Measurements from ENCODE around the gene DDX1. TPM values are rescaled to one million over a fixed set of nuclear protein-coding genes. Genes with fewer than 3 reads are reported as not detected.

Gene DDX1
- total and polyA plus RNA-seq, 9 of the 15 experiments (the other 6 are each of a cell fraction or from before 2014, with no cell fraction given): 116 to 277 (median 232) TPM

DNA sequence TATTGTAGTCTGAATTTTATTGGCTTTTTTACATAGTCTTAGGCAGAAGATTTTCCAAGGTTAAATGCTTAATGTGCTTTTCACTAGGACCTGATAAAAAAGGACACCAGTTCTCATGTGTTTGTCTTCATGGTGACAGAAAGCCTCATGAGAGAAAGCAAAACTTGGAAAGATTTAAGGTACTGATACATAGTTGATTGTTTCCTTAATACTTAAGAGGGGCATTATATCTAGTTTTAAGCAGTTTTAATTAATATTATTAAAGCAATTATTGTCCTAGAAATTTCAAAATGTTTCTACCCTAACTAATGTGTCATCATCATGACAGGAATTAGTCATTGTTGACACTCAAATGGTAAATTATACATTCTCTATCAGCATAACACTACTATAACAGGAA, 35.3 kb downstream of the DDX1 start (continued):
- no peak for TF ChIP-seq LCOR (CRISPR knock-in tag; IDR thresholded peaks at IDR 0.05)
- TF ChIP-seq CXXC5 (CRISPR knock-in tag; IDR thresholded peaks at IDR 0.05): no peak
- TF ChIP-seq MED1 (CRISPR knock-in tag; IDR thresholded peaks at IDR 0.05; ENCODE audit: borderline replicate concordance): no peak
- no peak for TF ChIP-seq MECOM (CRISPR knock-in tag; IDR thresholded peaks at IDR 0.05)

DNA sequence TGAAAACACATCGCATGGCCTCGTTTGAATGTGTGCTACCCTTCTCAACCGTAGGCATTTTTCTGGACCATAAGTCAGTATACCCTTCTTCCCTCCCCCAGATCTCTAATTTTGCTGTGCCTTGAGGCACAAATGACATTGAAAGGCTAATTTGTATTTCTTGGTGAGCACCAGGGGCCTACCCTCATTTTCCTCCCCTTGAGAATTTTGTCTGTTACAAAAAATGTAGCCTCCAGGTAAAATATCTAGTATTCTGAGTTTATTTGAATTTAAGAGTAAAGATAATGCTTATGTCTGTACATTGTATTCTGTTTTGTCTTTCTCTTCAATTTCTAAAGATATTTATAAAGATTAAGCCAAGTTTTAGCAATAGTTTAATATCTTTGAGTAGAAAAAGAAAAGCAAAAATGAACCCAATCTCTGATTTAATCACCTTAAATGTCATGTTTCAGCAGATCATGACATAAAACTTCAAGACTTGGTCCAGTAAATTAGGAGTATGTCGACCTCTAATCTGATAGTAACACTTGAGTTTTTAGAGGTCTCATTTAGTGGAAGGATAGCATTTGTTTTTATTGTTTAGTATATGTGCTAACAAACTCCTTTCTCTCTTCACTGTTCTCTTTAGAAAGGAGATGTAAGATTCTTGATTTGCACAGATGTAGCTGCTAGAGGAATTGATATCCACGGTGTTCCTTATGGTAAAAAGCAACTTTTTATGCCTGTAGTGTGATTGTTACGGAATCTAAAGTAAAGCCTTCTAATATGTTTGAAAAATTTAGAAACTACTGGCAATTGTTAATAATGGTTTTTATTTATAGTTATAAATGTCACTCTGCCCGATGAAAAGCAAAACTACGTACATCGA, 36.4 kb downstream of the DDX1 start:
- no peak overlapping the region for H3K9ac ChIP-seq (ENCODE audit: insufficient read depth in 1 of 2, low read depth in 2 of 2, low read length in 2 of 2)
- intact Hi-C loops (cut with micrococcal nuclease) (no loop called here), in situ Hi-C loops (cut with MboI) (no loop called here)
- no peaks in the 10 kb centered on the region for H3K27me3 ChIP-seq (ENCODE audit: control insufficient read depth in 2 of 2, insufficient read depth in 2 of 2, low read length in 2 of 2)
- DNase-seq (ENCODE audit: extremely low read depth in 1 of 4, low spot score in 3 of 4) (no peak), FAIRE-seq (no peak), ATAC-seq (no peak)
- WGBS (ENCODE audit: insufficient coverage, low coverage, missing lambda C conversion rate): 90% methylated on average over 9 of the region's 9 CpGs
- no TSS peak for BruUV-seq (replicated peaks)
- TF ChIP-seq MAZ (CRISPR knock-in tag; conservative IDR thresholded peaks at IDR 0.05 in 1 of 2, IDR thresholded peaks at IDR 0.05 in 1 of 2) (no peak), ZBTB17 (CRISPR knock-in tag; IDR thresholded peaks at IDR 0.05) (no peak), ZKSCAN1 (IDR thresholded peaks at IDR 0.05; ENCODE audit: low read depth, low read length) (no peak), ELF1 (tag; IDR thresholded peaks at IDR 0.05) (no peak), TEAD4 (IDR thresholded peaks at IDR 0.05; ENCODE audit: low read length) (no peak), TEAD4 (CRISPR knock-in tag; IDR thresholded peaks at IDR 0.05; ENCODE audit: borderline replicate concordance) (no peak), ZNF165 (CRISPR knock-in tag; IDR thresholded peaks at IDR 0.05; ENCODE audit: borderline replicate concordance) (no peak), TBL1XR1 (IDR thresholded peaks at IDR 0.05; ENCODE audit: low read length in 2 of 2) (no peak), ZNF263 (CRISPR knock-in tag; IDR thresholded peaks at IDR 0.05; ENCODE audit: borderline replicate concordance) (no peak), MYNN (IDR thresholded peaks at IDR 0.05) (no peak), MYNN (CRISPR knock-in tag; IDR thresholded peaks at IDR 0.05) (no peak), ZFP30 (CRISPR knock-in tag; IDR thresholded peaks at IDR 0.05; ENCODE audit: borderline replicate concordance) (no peak), NFRKB (IDR thresholded peaks at IDR 0.05; ENCODE audit: low read depth) (no peak)
- TF ChIP-seq, protein P1, sequence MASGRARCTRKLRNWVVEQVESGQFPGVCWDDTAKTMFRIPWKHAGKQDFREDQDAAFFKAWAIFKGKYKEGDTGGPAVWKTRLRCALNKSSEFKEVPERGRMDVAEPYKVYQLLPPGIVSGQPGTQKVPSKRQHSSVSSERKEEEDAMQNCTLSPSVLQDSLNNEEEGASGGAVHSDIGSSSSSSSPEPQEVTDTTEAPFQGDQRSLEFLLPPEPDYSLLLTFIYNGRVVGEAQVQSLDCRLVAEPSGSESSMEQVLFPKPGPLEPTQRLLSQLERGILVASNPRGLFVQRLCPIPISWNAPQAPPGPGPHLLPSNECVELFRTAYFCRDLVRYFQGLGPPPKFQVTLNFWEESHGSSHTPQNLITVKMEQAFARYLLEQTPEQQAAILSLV (tag; IDR thresholded peaks at IDR 0.05): no peak
- H3K4me2 ChIP-seq (ENCODE audit: insufficient read depth, low read length): no peak overlapping the region
- H2AFZ ChIP-seq (ENCODE audit: low read depth, low read length): no peak overlapping the region
- H4K20me1 ChIP-seq (replicated peaks; ENCODE audit: control insufficient read depth, insufficient read depth, low read length): no peaks in the 10 kb centered on the region
- no peaks in the 10 kb centered on the region for H3K9me3 ChIP-seq (replicated peaks; ENCODE audit: control insufficient read depth, insufficient read depth, low read depth, low read length)
- no peak overlapping the region for H3K4me3 ChIP-seq
- CTCF ChIA-PET (ENCODE audit: low intra/inter-chr PET ratio): no interaction called here
- H3K36me3 ChIP-seq (ENCODE audit: control insufficient read depth, insufficient read depth, low read length): peaks cover 99% of the 10 kb centered on the region
- no peaks in the 10 kb centered on the region for H3K4me1 ChIP-seq (replicated peaks in 1 of 2; ENCODE audit: control insufficient read depth in 2 of 2, insufficient read depth in 2 of 2, low read length in 2 of 2)
- no peak overlapping the region for H3K27ac ChIP-seq (ENCODE audit: extremely low read depth, low read depth, low read length)
- H3K9me1 ChIP-seq (ENCODE audit: control insufficient read depth, insufficient read depth, low read length): no peaks in the 10 kb centered on the region
- POLR2A ChIA-PET: interaction anchor here (0.6 to 1.0 kb wide), 3 partner anchors 9 to 23 kb away, joined by 3 read pairs; no protein-coding TSS in a partner anchor
- H3K79me2 ChIP-seq (ENCODE audit: control insufficient read depth, insufficient read depth, low read length): no peaks in the 10 kb centered on the region

All from K562 (cell line).